Neural cell (in vitro differentiated cells): ENCODE data around the gene STXBP1. TPM values are rescaled to one million over a fixed set of nuclear protein-coding genes. Genes with fewer than 3 reads are reported as not detected.

Experiments
- H2AFZ ChIP-seq: fragments of 200-600, 300-800 bp; sonication (generic), shearing (Covaris generic); 2 replicates; pipeline ENCODE4 v1.6.0; 2014; ENCODE audit warnings: low read depth, mild to moderate bottlenecking, antibody characterized with exemption, low read length, moderate library complexity
- H3F3A ChIP-seq: fragments of 200-600 bp; shearing (Covaris generic); 2 replicates; pipeline ENCODE4 v1.6.1; 2016; ENCODE audit warnings: mild to moderate bottlenecking, moderate library complexity, mixed read lengths, antibody characterized with exemption, low read length; ENCODE audit not compliant: insufficient read depth, poor library complexity, severe bottlenecking
- H3K27ac ChIP-seq: fragments of 200-600, 300-800 bp; sonication (generic), shearing (Covaris generic); 2 replicates; pipeline ENCODE4 v1.5.1; 2014; ENCODE audit warnings: mild to moderate bottlenecking, low read length, moderate library complexity
- H3K27me3 ChIP-seq: fragments of 300-800, 200-600 bp; sonication (generic), shearing (Covaris generic); 2 replicates; pipeline ENCODE4 v1.6.0; 2014; ENCODE audit warnings: mild to moderate bottlenecking, low read depth, low read length, moderate library complexity; ENCODE audit not compliant: insufficient read depth
- H3K36me3 ChIP-seq: fragments of 300-800, 200-600 bp; sonication (generic), shearing (Covaris generic); 2 replicates; pipeline ENCODE4 v1.5.1; 2014; ENCODE audit warnings: mild to moderate bottlenecking, antibody characterized with exemption, low read length, moderate library complexity; ENCODE audit not compliant: insufficient read depth
- H3K4me2 ChIP-seq: fragments of 300-800, 200-600 bp; sonication (generic), shearing (Covaris generic); 2 replicates; pipeline ENCODE4 v1.6.0; 2014; ENCODE audit warnings: mild to moderate bottlenecking, low read length
- H3K4me3 ChIP-seq: fragments of 300-800, 200-600 bp; sonication (generic), shearing (Covaris generic); 2 replicates; pipeline ENCODE4 v1.5.1; 2014; ENCODE audit warnings: mild to moderate bottlenecking, low read length, moderate library complexity
- H3K79me2 ChIP-seq: fragments of 200-600 bp; shearing (Covaris generic); replicated peaks from 2 replicates; pipeline ENCODE4 v1.6.0; 2014; ENCODE audit warnings: mild to moderate bottlenecking, low read length, moderate library complexity; ENCODE audit not compliant: insufficient read depth
- H3K9ac ChIP-seq: fragments of 300-800, 200-600 bp; sonication (generic), shearing (Covaris generic); 2 replicates; pipeline ENCODE4 v1.6.1; 2016; ENCODE audit warnings: mild to moderate bottlenecking, low read length, mixed read lengths
- H3K9me2 ChIP-seq: fragments of 200-600 bp; shearing (Covaris generic); 2 replicates; pipeline ENCODE4 v1.6.1; 2016; ENCODE audit warnings: mild to moderate bottlenecking, low read length, mixed read lengths; ENCODE audit not compliant: insufficient read depth
- H3K9me3 ChIP-seq: fragments of 200-600, 300-800 bp; sonication (generic), shearing (Covaris generic); 2 replicates; pipeline ENCODE4 v1.6.1; 2016; ENCODE audit warnings: mild to moderate bottlenecking, mixed run types, low read length, moderate library complexity, mixed read lengths
- H4K20me1 ChIP-seq: fragments of 200-600 bp; shearing (Covaris generic); 2 replicates; pipeline ENCODE4 v1.6.1; 2016; ENCODE audit warnings: mild to moderate bottlenecking, mixed run types; ENCODE audit not compliant: insufficient read depth
- CTCF ChIP-seq: fragments of 450-650 bp; IDR thresholded peaks from 2 replicates; pipeline ENCODE4 v1.5.1; 2014; ENCODE audit warnings: antibody characterized with exemption, mild to moderate bottlenecking, moderate library complexity; ENCODE audit not compliant: poor library complexity, severe bottlenecking
- EP300 ChIP-seq: fragments of 450-650 bp; conservative IDR thresholded peaks from 2 replicates; pipeline ENCODE4 v1.6.1; 2014; ENCODE audit warnings: antibody characterized with exemption, mild to moderate bottlenecking, moderate library complexity; ENCODE audit not compliant: poor library complexity, severe bottlenecking
- EZH2 ChIP-seq: fragments of 200-600, 300-800 bp; shearing (Covaris generic), sonication (generic); IDR thresholded peaks from 2 replicates; pipeline ENCODE4 v1.6.1; 2014; ENCODE audit warnings: antibody characterized with exemption, low read length, borderline replicate concordance, mild to moderate bottlenecking; ENCODE audit not compliant: insufficient read depth, poor library complexity, severe bottlenecking
- MXI1 ChIP-seq: fragments of 450-650 bp; conservative IDR thresholded peaks from 2 replicates; pipeline ENCODE4 v1.6.1; 2014; ENCODE audit warnings: antibody characterized with exemption, mild to moderate bottlenecking; ENCODE audit not compliant: poor library complexity, severe bottlenecking
- POLR2AphosphoS5 ChIP-seq: IDR thresholded peaks from 2 replicates; pipeline ENCODE4 v1.6.1; 2012
- RAD21 ChIP-seq: fragments of 450-650 bp; conservative IDR thresholded peaks from 2 replicates; pipeline ENCODE4 v1.6.1; 2014; ENCODE audit warnings: antibody characterized with exemption, mild to moderate bottlenecking, moderate library complexity
- REST ChIP-seq: IDR thresholded peaks from 2 replicates; pipeline ENCODE4 v1.6.1; 2012; ENCODE audit warnings: borderline replicate concordance
- SMC3 ChIP-seq: fragments of 450-650 bp; conservative IDR thresholded peaks from 2 replicates; pipeline ENCODE4 v1.6.1; 2014; ENCODE audit warnings: antibody characterized with exemption, mild to moderate bottlenecking, moderate library complexity; ENCODE audit not compliant: poor library complexity
- polyA plus RNA-seq: library from polyadenylated mRNA; depleted of rRNA; stranded (reverse); fragments of >200 nt; gene quantifications from 2 replicates; pipeline ENCODE4 v1.2.3, GENCODE V29; 2014

The STXBP1 gene
- polyA plus RNA-seq, 1 donor from 2014 or later: 42.5 TPM

DNA sequence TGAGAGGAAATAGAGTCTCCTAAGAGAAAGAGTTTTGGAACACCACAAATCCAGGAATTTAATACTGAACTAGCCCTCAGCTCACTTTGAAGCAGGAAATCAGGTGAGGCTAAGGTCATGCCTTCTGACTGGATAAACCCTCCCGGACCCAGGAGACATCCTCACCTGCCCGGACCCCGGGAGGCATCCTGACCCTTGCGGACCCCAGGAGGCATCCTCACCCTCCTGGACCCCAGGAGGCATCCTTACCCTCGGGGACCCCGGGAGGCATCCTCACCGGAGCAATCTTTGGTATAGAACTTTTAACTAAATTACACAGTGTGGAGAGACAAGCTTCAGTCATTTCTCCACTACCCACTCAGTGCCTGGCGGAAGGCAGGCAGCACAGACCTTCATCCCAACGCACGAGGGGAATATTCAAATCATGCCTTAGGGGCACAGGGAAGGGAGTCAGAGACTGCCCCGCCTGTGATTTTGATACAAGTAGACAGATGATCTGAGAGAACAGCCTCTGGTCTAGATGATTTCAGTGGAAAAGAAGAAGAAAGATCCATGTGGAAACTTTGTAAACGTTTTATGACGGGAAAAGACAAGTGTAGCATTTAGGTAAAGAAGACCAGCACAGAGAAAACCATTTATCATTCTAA is 21.3 kb downstream of the STXBP1 start:
- Histone ChIP-seq H3K9me3 (no peaks in the 10 kb centered on the region), H3K27ac (no peak overlapping the region)
- TF ChIP-seq POLR2AphosphoS5 (no peak), EZH2 (no peak), EP300 (no peak), CTCF (no peak), REST (no peak), MXI1 (no peak)

GRCh38 chr9:127634021-127634420 is 21.9 kb downstream of the STXBP1 start:
- peaks cover 4% of the 10 kb centered on the region for H4K20me1 ChIP-seq
- H3K27me3 ChIP-seq: no peaks in the 10 kb centered on the region
- no peaks in the 10 kb centered on the region for H3K9me3 ChIP-seq
- no peak overlapping the region for H3K4me3 ChIP-seq
- H3K9me2 ChIP-seq: no peaks in the 10 kb centered on the region
- H3K79me2 ChIP-seq: peaks cover 13% of the 10 kb centered on the region
- H3K9ac ChIP-seq: no peak overlapping the region
- H3K27ac ChIP-seq: no peak overlapping the region
- no peak for TF ChIP-seq RAD21
- no peak for TF ChIP-seq MXI1
- TF ChIP-seq SMC3: no peak
- no peak for TF ChIP-seq REST
- TF ChIP-seq EP300: no peak
- no peaks in the 10 kb centered on the region for H3F3A ChIP-seq
- H3K36me3 ChIP-seq: no peaks in the 10 kb centered on the region
- no peak overlapping the region for H2AFZ ChIP-seq
- H3K4me2 ChIP-seq: no peak overlapping the region

More for the DNA sequence above, 21.3 kb downstream of the STXBP1 start:
- no peak overlapping the region for H3K4me2 ChIP-seq
- no peaks in the 10 kb centered on the region for H3K9me2 ChIP-seq
- H3K9ac ChIP-seq: no peak overlapping the region
- H2AFZ ChIP-seq: no peak overlapping the region
- H3F3A ChIP-seq: no peaks in the 10 kb centered on the region
- no peak overlapping the region for H3K4me3 ChIP-seq
- no peaks in the 10 kb centered on the region for H3K36me3 ChIP-seq
- peaks cover 4% of the 10 kb centered on the region for H4K20me1 ChIP-seq
- no peaks in the 10 kb centered on the region for H3K27me3 ChIP-seq
- H3K79me2 ChIP-seq: peaks cover 20% of the 10 kb centered on the region
